H1 (cell line): Measurements from ENCODE around the gene CTSH.

Source experiments
- ATF2 ChIP-seq: IDR thresholded peaks from 2 replicates; pipeline ENCODE4 v1.6.1; 2012; ENCODE audit warnings: low read length, inconsistent platforms
- CTCF ChIP-seq, 3 experiments: IDR thresholded peaks; 1 replicate in 2 of 3; 2 replicates in 1 of 3; pipeline versions ENCODE4 v1.5.1 to v1.6.1; 2011; ENCODE audit warnings: low read length in 3 of 3, mild to moderate bottlenecking in 3 of 3, inconsistent platforms in 2 of 3, low read depth in 1 of 3, moderate library complexity in 1 of 3; ENCODE audit not compliant: insufficient read depth in 1 of 3; ENCODE audit errors: control extremely low read depth in 1 of 3
- KDM1A ChIP-seq: fragments of 200-600, 300-600 bp; sonication (generic); IDR thresholded peaks from 2 replicates; pipeline ENCODE4 v1.7.1; 2016; ENCODE audit warnings: mild to moderate bottlenecking, low read length, borderline replicate concordance
- PHF8 ChIP-seq: fragments of 200-600 bp; sonication (generic); conservative IDR thresholded peaks from 2 replicates; pipeline ENCODE4 v1.7.1; 2012; ENCODE audit warnings: low read depth, mild to moderate bottlenecking, inconsistent platforms, low read length, moderate library complexity
- SAP30 ChIP-seq: fragments of 300-600 bp; sonication (generic); IDR thresholded peaks from 2 replicates; pipeline ENCODE4 v1.7.1; 2012; ENCODE audit warnings: low read length, moderate library complexity, mild to moderate bottlenecking, inconsistent platforms; ENCODE audit not compliant: insufficient read depth, insufficient replicate concordance

GRCh38 chr15:78981532-78982313 is 36.9 kb upstream of the CTSH start:
- no peak for TF ChIP-seq CTCF (IDR thresholded peaks at IDR 0.05; ENCODE audit: control extremely low read depth in 1 of 3, insufficient read depth in 1 of 3, low read depth in 1 of 3, low read length in 3 of 3)
- no peak for TF ChIP-seq PHF8
- no peak for TF ChIP-seq SAP30
- no peak for TF ChIP-seq ATF2
- no peak for TF ChIP-seq KDM1A
